ENCODE results near the gene BRSK2.

BRSK2 gene

GRCh38 chr11:1438261-1438966 lies 48.7 kb downstream of the BRSK2 start:
- DNase-seq: no peak

GRCh38 chr11:1438967-1439330 lies 49.2 kb downstream of the BRSK2 start:
- no peak for DNase-seq

- no peak for DNase-seq
These were observed 49.6 kb downstream of the BRSK2 start for GRCh38 chr11:1439341-1439740.

GRCh38 chr11:1440066-1440465 lies 50.3 kb downstream of the BRSK2 start:
- no peak for DNase-seq

- no peak for DNase-seq
These were observed 50.8 kb downstream of the BRSK2 start for GRCh38 chr11:1440496-1440895.

- no peak for DNase-seq
These were observed 52.4 kb downstream of the BRSK2 start for GRCh38 chr11:1442163-1442562.

GRCh38 chr11:1442807-1443366 lies 53.2 kb downstream of the BRSK2 start:
- DNase-seq: no peak

- DNase-seq: no peak
These were observed 54.0 kb downstream of the BRSK2 start for GRCh38 chr11:1443737-1444136.

GRCh38 chr11:1444321-1444720 lies 54.6 kb downstream of the BRSK2 start:
- no peak for DNase-seq

GRCh38 chr11:1444823-1445422 lies 55.2 kb downstream of the BRSK2 start:
- DNase-seq: no peak

- no peak for DNase-seq
These were observed 56.2 kb downstream of the BRSK2 start for GRCh38 chr11:1445741-1446445.

GRCh38 chr11:1446623-1447022 lies 56.9 kb downstream of the BRSK2 start:
- no peak for DNase-seq

GRCh38 chr11:1447845-1448825 lies 58.4 kb downstream of the BRSK2 start:
- no peak for DNase-seq

GRCh38 chr11:1448882-1449281 lies 59.1 kb downstream of the BRSK2 start:
- no peak for DNase-seq

- no peak for DNase-seq
These were observed 59.9 kb downstream of the BRSK2 start for GRCh38 chr11:1449490-1450243.

GRCh38 chr11:1450344-1450875 lies 60.7 kb downstream of the BRSK2 start:
- DNase-seq: no peak

GRCh38 chr11:1450949-1451710 lies 61.4 kb downstream of the BRSK2 start:
- no peak for DNase-seq

- no peak for DNase-seq
These were observed 62.2 kb downstream of the BRSK2 start for GRCh38 chr11:1451781-1452470.

- DNase-seq: no peak
These were observed 63.0 kb downstream of the BRSK2 start for GRCh38 chr11:1452744-1453143.

- DNase-seq: no peak
These were observed 63.9 kb downstream of the BRSK2 start for GRCh38 chr11:1453611-1454034.

Data from stimulated activated naive CD4-positive, alpha-beta T cell treated with Interleukin-2 at 50 U/mL for 16 hours (primary cell).